HG02642 (cell line): ENCODE measurements around the gene LRRC63.
A peak's percentile ranks its signal among the peaks of the same experiment; 100 is the strongest.

Experiments used
- ATAC-seq: cut with Tn5 transposase; IDR thresholded peaks from one replicate; pipeline ENCODE4 v1.9.1; 2021; ENCODE audit warnings: mild to moderate bottlenecking; ENCODE audit not compliant: unreplicated experiment, poor library complexity

LRRC63 gene

GRCh38 chr13:46304546-46304945 lies 92.8 kb downstream of the LRRC63 start:
- ATAC-seq = no peak

GRCh38 chr13:46307554-46307953 lies 95.8 kb downstream of the LRRC63 start:
- ATAC-seq = no peak

GRCh38 chr13:46310066-46310465 lies 98.3 kb downstream of the LRRC63 start:
- ATAC-seq = no peak

- ATAC-seq = no peak
These were observed 99.5 kb downstream of the LRRC63 start for GRCh38 chr13:46311217-46311616.

GRCh38 chr13:46313024-46313423 lies 101.3 kb downstream of the LRRC63 start:
- ATAC-seq = no peak

- no peak for ATAC-seq
These were observed 101.9 kb downstream of the LRRC63 start for GRCh38 chr13:46313432-46314257.

- ATAC-seq = no peak
These were observed 102.9 kb downstream of the LRRC63 start for GRCh38 chr13:46314587-46314986.

GRCh38 chr13:46315036-46315435 lies 103.3 kb downstream of the LRRC63 start:
- ATAC-seq = no peak

GRCh38 chr13:46315491-46316075 lies 103.9 kb downstream of the LRRC63 start:
- ATAC-seq = no peak

GRCh38 chr13:46317120-46317519 lies 105.4 kb downstream of the LRRC63 start:
- ATAC-seq = no peak

GRCh38 chr13:46318986-46319385 lies 107.3 kb downstream of the LRRC63 start:
- ATAC-seq = no peak

GRCh38 chr13:46320406-46320805 lies 108.7 kb downstream of the LRRC63 start:
- no peak for ATAC-seq

- ATAC-seq = no peak
These were observed 109.1 kb downstream of the LRRC63 start for GRCh38 chr13:46320821-46321220.

- peak; percentile 50 for ATAC-seq
These were observed 109.9 kb downstream of the LRRC63 start for GRCh38 chr13:46321494-46322225.

GRCh38 chr13:46324976-46325375 lies 113.2 kb downstream of the LRRC63 start:
- ATAC-seq = no peak
